ENCODE data around the gene TC2N.
"Not testable (repeated sequence)": the region's sequence is repeated elsewhere in the genome, so short reads cannot be mapped to it uniquely, and the experiment has no call there.

TC2N gene

DNA sequence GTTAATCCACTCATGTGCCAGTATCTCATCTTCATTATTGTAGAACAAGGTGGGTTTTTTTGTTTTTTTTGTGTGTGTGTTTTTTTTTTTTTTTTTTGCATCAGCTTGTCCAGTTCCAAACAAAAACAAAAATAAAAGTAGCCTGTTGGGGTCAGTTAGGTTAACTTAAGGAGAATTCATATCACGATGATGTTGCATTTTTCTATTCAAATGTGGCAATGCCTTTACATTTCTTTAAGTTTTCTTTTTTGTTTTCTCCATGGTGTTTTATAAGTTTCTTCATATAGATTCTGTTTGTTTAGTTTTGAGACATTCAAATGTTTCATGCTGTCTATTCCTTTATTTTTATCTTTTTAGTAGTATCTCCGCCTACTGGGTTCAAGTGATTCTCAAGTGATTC, 119.3 kb downstream of the TC2N start:
- H3K4me3 Mint-ChIP-seq = no peak overlapping the region
- H3K9me3 Mint-ChIP-seq = no peaks in the 10 kb centered on the region
- no peak for DNase-seq (ENCODE audit: low spot score in 2 of 2)
- ATAC-seq = no peak
- no peaks in the 10 kb centered on the region for H3K4me1 Mint-ChIP-seq
- H3K36me3 Mint-ChIP-seq = no peaks in the 10 kb centered on the region
- H3K27ac Mint-ChIP-seq = no peak overlapping the region

DNA sequence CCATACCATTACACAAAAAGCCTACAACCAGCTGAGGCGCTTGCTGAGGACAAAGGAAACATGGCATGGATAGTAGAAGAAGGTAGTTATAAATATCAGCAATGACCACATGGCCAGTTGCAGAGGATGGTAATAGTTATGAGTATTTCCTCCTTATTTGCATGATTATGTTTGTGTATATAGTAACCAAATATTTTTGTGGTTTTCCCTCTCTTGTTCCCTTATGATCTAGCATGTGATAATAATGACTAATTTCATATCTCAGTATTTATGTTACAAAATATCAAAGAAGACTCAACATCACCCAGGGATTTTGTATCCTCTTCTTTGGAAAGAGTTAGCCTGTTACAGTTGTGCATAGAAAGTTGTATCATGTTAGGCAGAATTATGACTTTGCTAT, 122.0 kb downstream of the TC2N start:
- Mint-ChIP-seq H3K36me3 (no peaks in the 10 kb centered on the region), H3K4me3 (no peak overlapping the region), H3K9me3 (no peaks in the 10 kb centered on the region), H3K27ac (no peak overlapping the region), H3K4me1 (no peaks in the 10 kb centered on the region)
- ATAC-seq (no peak), DNase-seq (ENCODE audit: low spot score in 2 of 2) (no peak)

DNA sequence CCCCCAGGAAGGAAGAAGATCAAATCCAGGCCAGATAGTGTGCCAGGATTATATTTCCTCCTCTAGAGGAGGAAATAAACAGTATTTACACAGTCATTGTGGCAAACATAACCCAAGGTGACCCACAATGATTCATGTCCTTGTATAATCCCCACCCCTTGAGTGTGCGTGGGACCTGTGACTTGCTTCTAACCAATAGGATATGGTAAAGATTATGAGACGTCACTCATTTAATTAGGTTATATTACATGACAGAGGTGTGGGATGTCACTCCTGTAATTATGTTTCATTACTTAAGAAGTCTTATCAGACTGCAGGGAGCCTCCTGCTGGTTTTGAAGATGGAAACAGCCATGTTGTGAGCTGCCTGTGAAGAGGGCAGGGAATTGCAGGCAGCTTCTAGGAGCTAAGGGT, 123.3 kb downstream of the TC2N start:
- ATAC-seq (peak; percentile 97), DNase-seq (ENCODE audit: low spot score in 2 of 2) (no peak)
- Mint-ChIP-seq H3K9me3 (no peaks in the 10 kb centered on the region), H3K4me1 (no peaks in the 10 kb centered on the region), H3K27ac (peak overlapping the region; percentile 88), H3K4me3 (no peak overlapping the region), H3K36me3 (no peaks in the 10 kb centered on the region)

DNA sequence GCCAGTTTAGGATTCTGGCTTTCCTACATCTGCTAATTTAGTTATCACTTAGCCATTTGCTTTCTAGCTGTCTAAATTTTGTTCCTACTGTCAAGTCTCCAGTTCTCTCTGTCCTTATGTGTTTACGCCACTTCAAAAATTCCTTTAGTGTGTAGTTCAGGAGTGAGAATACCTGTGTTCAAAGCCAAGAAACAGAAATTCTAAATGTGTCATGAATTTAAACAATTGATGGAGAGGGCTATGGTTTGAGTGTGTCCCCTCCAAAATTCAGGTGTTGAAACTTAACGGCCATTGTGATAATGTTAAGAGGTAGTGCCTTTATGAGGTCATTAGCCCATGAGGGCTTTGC, 124.1 kb downstream of the TC2N start:
- ATAC-seq = no peak
- Mint-ChIP-seq H3K27ac (peak overlapping the region; percentile 88), H3K4me1 (no peaks in the 10 kb centered on the region), H3K9me3 (no peaks in the 10 kb centered on the region), H3K4me3 (no peak overlapping the region), H3K36me3 (no peaks in the 10 kb centered on the region)
- no peak for DNase-seq (ENCODE audit: low spot score in 2 of 2)

DNA sequence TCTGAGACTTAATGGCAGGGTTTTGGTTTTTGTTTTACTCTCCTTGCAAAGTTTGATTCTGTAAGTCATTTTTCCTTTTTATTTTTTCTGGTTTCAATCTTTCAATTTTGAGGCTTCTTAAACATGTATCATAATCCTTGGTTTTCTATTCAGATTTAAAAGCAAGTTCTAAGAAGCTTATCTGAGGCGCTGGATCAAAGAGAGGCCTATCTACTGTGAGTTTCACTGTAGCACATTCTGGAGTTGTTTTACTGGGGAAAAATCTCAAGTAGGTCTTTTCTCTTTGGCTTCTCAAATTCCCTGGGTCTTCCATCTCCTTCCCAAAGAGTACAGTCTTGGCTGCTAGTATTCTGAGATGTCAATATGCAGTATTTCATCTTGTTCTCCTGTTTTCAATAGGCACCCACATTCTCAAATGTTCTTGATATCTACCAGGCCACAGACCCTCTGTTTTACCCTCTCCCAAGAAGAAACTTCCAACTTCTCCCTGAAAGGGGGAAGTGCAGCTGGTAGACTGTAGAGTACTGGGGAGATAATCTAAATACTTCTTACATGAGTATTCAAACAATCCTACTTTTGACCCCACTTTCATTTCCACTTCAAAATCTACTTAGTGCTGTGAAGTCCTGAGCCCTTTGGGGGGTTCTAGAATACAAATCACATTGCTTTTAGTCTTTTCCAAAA, 124.6 kb downstream of the TC2N start:
- Mint-ChIP-seq H3K9me3 (no peaks in the 10 kb centered on the region), H3K4me1 (no peaks in the 10 kb centered on the region), H3K4me3 (no peak overlapping the region), H3K36me3 (no peaks in the 10 kb centered on the region), H3K27ac (peak overlapping the region; percentile 88)
- DNase-seq (ENCODE audit: low spot score in 2 of 2) = no peak
- ATAC-seq = no peak

DNA sequence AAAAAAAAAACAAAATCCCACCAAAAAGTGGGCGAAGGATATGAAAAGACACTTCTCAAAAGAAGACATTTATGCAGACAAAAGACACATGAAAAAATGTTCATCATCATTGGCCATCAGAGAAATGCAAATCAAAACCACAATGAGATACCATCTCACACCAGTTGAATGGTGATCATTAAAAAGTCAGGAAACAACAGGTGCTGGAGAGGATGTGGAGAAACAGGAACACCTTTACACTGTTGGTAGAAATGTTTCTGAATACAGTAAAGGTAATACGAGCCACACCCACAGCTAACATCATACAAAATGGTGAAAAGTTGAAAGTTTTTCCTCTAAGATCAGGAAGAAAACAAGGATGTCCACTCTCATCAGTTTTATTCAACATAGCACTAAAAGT, 127.5 kb downstream of the TC2N start:
- not testable (repeated sequence) for H3K27ac Mint-ChIP-seq; ATAC-seq; H3K4me3 Mint-ChIP-seq; H3K4me1 Mint-ChIP-seq; DNase-seq (ENCODE audit: low spot score in 2 of 2); H3K9me3 Mint-ChIP-seq; H3K36me3 Mint-ChIP-seq

DNA sequence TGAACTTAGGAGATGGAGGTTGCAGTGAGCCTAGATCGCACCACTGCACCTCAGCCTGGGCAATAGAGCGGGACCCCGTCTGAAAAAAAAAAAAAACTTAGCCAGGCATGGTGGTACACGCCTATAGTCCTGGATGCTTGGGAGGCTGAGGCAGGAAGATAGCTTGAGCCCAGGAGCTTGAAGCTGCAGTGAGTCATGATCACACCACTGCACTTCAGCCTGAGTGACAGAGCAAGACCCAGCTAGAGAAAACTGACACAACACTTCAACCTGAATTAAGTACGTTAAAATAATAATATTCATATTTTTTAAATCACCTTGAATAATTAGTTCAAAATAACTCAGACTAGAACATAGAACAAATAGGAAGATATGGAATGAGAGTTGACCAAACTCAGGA, 129.7 kb downstream of the TC2N start:
- Mint-ChIP-seq H3K4me1 (no peaks in the 10 kb centered on the region), H3K9me3 (no peaks in the 10 kb centered on the region), H3K36me3 (no peaks in the 10 kb centered on the region), H3K27ac (no peak overlapping the region), H3K4me3 (no peak overlapping the region)
- DNase-seq (ENCODE audit: low spot score in 2 of 2) (no peak), ATAC-seq (no peak)

DNA sequence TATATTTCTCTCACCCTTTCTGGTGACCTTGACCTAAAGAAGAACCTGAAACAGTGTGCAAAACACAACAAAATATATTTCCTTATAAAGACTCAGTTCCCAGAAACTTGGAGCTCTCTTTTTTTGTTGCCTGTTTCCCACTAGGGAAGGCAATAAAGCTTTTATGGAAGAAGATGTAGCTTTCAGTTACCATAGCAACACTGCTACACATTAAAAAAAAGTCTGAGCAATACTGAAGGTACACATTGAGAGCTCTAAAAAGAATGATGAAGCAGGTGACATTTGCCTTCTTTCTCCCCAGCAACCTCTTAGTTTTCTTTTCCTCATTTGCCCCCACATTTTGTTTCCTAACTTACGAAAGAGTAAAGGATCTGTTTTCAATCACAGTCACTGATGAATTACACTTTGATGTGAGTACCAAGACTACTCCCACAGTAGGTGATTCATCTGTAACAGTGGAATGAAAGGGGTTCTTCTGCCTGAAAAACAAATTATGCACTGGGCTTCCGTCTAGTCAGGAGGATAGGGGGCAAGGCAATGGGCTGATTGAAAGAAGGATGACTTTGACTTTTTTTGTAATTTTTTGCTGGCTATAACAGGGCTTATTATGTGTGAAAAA, 134.4 kb downstream of the TC2N start:
- no peak overlapping the region for H3K4me3 Mint-ChIP-seq
- no peaks in the 10 kb centered on the region for H3K9me3 Mint-ChIP-seq
- H3K36me3 Mint-ChIP-seq = no peaks in the 10 kb centered on the region
- no peak overlapping the region for H3K27ac Mint-ChIP-seq
- DNase-seq (ENCODE audit: low spot score in 2 of 2) (no peak), ATAC-seq (no peak)
- H3K4me1 Mint-ChIP-seq = no peaks in the 10 kb centered on the region

DNA sequence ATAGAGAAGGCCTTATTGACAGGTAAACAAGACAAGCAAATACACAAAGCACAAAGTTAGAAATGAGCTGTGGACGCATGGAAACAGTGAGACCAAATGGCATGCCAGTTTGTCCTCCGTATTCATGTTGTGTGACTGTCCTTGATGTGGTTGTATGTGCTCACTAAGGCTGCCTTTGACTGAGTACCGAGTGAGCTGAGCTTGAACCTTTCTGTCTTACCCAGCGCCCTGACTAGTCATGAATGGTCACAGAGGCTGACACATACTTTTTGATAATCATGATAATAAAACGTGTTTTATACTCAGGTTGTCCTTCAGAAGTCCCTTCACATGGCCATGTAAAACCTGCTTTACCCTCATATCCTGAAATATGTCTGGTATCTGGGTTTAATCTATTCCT, 134.9 kb downstream of the TC2N start:
- Mint-ChIP-seq H3K9me3 (no peaks in the 10 kb centered on the region), H3K4me3 (no peak overlapping the region), H3K36me3 (no peaks in the 10 kb centered on the region), H3K4me1 (no peaks in the 10 kb centered on the region), H3K27ac (no peak overlapping the region)
- DNase-seq (ENCODE audit: low spot score in 2 of 2) = no peak
- no peak for ATAC-seq

DNA sequence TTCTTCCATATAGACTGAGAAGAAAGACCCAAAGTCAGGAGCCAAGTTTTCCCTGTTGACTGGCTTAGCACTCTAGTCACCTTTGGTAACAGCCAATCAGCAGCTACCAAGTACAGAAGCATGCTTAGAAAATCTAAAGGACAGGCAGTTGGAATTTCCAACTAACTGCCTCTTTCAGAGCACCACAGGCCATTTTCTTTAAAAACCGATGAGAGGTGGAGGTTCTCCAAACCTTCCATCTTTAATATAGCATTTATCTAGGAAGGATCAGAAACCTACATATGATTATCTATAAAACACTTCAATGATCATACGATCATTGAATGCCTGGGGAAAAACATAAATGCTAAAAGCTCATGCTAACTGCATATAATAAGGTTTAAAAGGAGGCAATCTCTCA, 135.3 kb downstream of the TC2N start, which contains the start of gene CATSPERB:
TSS of gene CATSPERB (minus strand) at position 101 of the 400 bp plus-strand sequence. CDS start 2,607 bp downstream, outside the sequence.
- H3K9me3 Mint-ChIP-seq = no peaks in the 10 kb centered on the region
- no peaks in the 10 kb centered on the region for H3K4me1 Mint-ChIP-seq
- H3K36me3 Mint-ChIP-seq = no peaks in the 10 kb centered on the region
- H3K27ac Mint-ChIP-seq = no peak within 1 kb of the TSS
- no peak for DNase-seq (ENCODE audit: low spot score in 2 of 2)
- H3K4me3 Mint-ChIP-seq = no peak within 1 kb of the TSS
- ATAC-seq = no peak

DNA sequence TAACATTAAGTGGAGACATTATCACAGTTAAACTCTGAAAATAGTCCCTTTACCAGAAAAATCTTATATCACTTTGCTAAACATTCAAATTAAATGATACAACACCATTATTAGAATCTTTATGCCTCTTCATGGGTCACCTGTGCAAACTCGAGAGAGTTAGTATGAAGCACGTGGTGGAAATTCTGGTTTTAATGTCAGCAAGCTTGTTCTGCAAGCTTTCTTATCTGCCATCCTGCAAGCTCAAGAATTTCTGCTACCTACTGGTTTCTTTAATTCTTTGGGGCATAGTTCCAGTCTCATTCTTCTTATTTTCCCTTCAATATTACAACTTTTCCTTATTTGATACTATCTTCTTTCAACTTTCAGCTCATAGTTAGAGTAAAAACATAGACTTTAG, 136.3 kb downstream of the TC2N start:
- no peak for DNase-seq (ENCODE audit: low spot score in 2 of 2)
- Mint-ChIP-seq H3K9me3 (no peaks in the 10 kb centered on the region), H3K36me3 (no peaks in the 10 kb centered on the region), H3K4me3 (no peak overlapping the region), H3K4me1 (no peaks in the 10 kb centered on the region), H3K27ac (no peak overlapping the region)
- ATAC-seq = no peak

DNA sequence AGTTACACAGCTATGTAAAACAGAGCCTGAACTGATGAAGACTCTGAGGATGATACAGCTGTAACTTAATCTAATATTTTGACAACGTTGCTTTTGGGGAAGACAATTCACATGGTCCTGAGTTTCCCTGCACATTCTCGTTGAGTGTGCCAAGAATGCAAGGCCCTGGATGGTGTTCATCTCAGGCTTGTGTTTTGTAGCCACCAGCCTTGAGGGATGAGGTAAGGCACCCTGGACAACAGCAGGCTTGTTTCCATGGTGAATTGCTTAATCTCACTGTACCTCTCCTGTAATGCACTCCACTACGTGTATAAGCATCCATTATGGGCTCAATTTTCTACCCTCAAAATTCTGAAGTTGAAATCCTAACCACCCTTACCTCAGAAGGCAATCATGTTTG, 137.6 kb downstream of the TC2N start:
- H3K4me3 Mint-ChIP-seq = no peak overlapping the region
- no peaks in the 10 kb centered on the region for H3K36me3 Mint-ChIP-seq
- H3K4me1 Mint-ChIP-seq = no peaks in the 10 kb centered on the region
- DNase-seq (ENCODE audit: low spot score in 2 of 2) (no peak), ATAC-seq (no peak)
- H3K27ac Mint-ChIP-seq = no peak overlapping the region
- H3K9me3 Mint-ChIP-seq = no peaks in the 10 kb centered on the region

Measured in stimulated activated effector memory CD8-positive, alpha-beta T cell treated with anti-CD3 and anti-CD28 coated beads, Interleukin-12 subunit alpha, Interleukin-12 subunit beta, amount 100 ng/mL, for 72 hours (primary cell).